IMR-90 (cell line): ENCODE results near the gene MBD3L2B.

ENCODE experiments used
- CEBPB ChIP-seq: IDR thresholded peaks from 2 replicates; pipeline ENCODE4 v1.6.1; 2012; ENCODE audit warnings: low read depth, low read length, improper control_type of control experiment
- CHD1 ChIP-seq: IDR thresholded peaks from 2 replicates; pipeline ENCODE4 v1.6.1; 2012; ENCODE audit warnings: low read depth, low read length, improper control_type of control experiment
- CTCF ChIP-seq: conservative IDR thresholded peaks from 2 replicates; pipeline ENCODE4 v1.5.1; 2012; ENCODE audit warnings: mild to moderate bottlenecking, low read depth, low read length, improper control_type of control experiment
- MAFK ChIP-seq: IDR thresholded peaks from 2 replicates; pipeline ENCODE4 v1.6.1; 2012; ENCODE audit warnings: low read depth, low read length, improper control_type of control experiment
- MAZ ChIP-seq: IDR thresholded peaks from 2 replicates; pipeline ENCODE4 v1.6.1; 2012; ENCODE audit warnings: low read depth, mild to moderate bottlenecking, low read length, improper control_type of control experiment, moderate library complexity, borderline replicate concordance
- MXI1 ChIP-seq: IDR thresholded peaks from 2 replicates; pipeline ENCODE4 v1.6.1; 2012; ENCODE audit warnings: low read depth, mild to moderate bottlenecking, low read length, moderate library complexity, borderline replicate concordance
- NFE2L2 ChIP-seq: fragments of 150-350 bp; IDR thresholded peaks from 2 replicates; pipeline ENCODE4 v1.6.1; 2016; ENCODE audit warnings: low read depth, mild to moderate bottlenecking, low read length
- POLR2A ChIP-seq: IDR thresholded peaks from 2 replicates; pipeline ENCODE4 v1.6.1; 2012; ENCODE audit warnings: mild to moderate bottlenecking, low read depth, low read length
- RAD21 ChIP-seq: IDR thresholded peaks from 2 replicates; pipeline ENCODE4 v1.6.1; 2012; ENCODE audit warnings: low read length, improper control_type of control experiment
- RFX5 ChIP-seq: IDR thresholded peaks from 2 replicates; pipeline ENCODE4 v1.8.0; 2012; ENCODE audit warnings: low read depth, mild to moderate bottlenecking, low read length, moderate library complexity

- TF ChIP-seq RAD21 (no peak), POLR2A (no peak), CTCF (no peak), NFE2L2 (no peak), MXI1 (no peak), CHD1 (no peak), MAFK (no peak), RFX5 (no peak), MAZ (no peak), CEBPB (no peak)
Observed at GRCh38 chr19:7063339-7063738, 42.1 kb upstream of the MBD3L2B start.
